IPS-18a (cell line): ENCODE data around the gene NEB.

Source experiments
- H3K27ac ChIP-seq: one replicate; pipeline ENCODE4 v1.5.1; 2013; ENCODE audit warnings: low read length
- H3K27me3 ChIP-seq: one replicate; pipeline ENCODE4 v1.6.1; 2013; ENCODE audit warnings: mild to moderate bottlenecking, low read length; ENCODE audit not compliant: control insufficient read depth, insufficient read depth
- H3K36me3 ChIP-seq: one replicate; pipeline ENCODE4 v1.6.1; 2013; ENCODE audit warnings: low read depth, low read length; ENCODE audit not compliant: control insufficient read depth
- H3K4me1 ChIP-seq: one replicate; pipeline ENCODE4 v1.6.1; 2013; ENCODE audit warnings: low read depth, low read length; ENCODE audit not compliant: control insufficient read depth
- H3K4me3 ChIP-seq: one replicate; pipeline ENCODE4 v1.5.1; 2013; ENCODE audit warnings: low read length
- H3K9ac ChIP-seq: one replicate; pipeline ENCODE4 v1.6.1; 2013; ENCODE audit warnings: mild to moderate bottlenecking, low read length, moderate library complexity
- H3K9me3 ChIP-seq: one replicate; pipeline ENCODE4 v1.6.1; 2013; ENCODE audit warnings: low read depth, low read length; ENCODE audit not compliant: control insufficient read depth

Gene NEB

GRCh38 chr2:151733771-151734672 is at the start of gene NEB:
NEB (minus strand) TSS chr2:151734476; CDS start chr2:151733156, 1,320 bp downstream.
- H3K4me1 ChIP-seq: peaks cover 33% of the 10 kb centered on the region
- no peak within 1 kb of the TSS for H3K4me3 ChIP-seq
- H3K9me3 ChIP-seq: no peaks in the 10 kb centered on the region
- no peaks in the 10 kb centered on the region for H3K36me3 ChIP-seq
- no peak within 1 kb of the TSS for H3K9ac ChIP-seq
- no peak within 1 kb of the TSS for H3K27ac ChIP-seq
- H3K27me3 ChIP-seq: no peaks in the 10 kb centered on the region

- Histone ChIP-seq H3K9me3 (no peaks in the 10 kb centered on the region), H3K36me3 (no peaks in the 10 kb centered on the region), H3K4me3 (no peak overlapping the region), H3K9ac (no peak overlapping the region), H3K27me3 (no peaks in the 10 kb centered on the region), H3K4me1 (peaks cover 4% of the 10 kb centered on the region), H3K27ac (no peak overlapping the region)
Measured at GRCh38 chr2:151783133-151783520, 48.9 kb upstream of the NEB start.

GRCh38 chr2:151782378-151783132 is 48.3 kb upstream of the NEB start:
- Histone ChIP-seq H3K9ac (no peak overlapping the region), H3K4me1 (peaks cover 4% of the 10 kb centered on the region), H3K9me3 (no peaks in the 10 kb centered on the region), H3K4me3 (no peak overlapping the region), H3K27ac (no peak overlapping the region), H3K27me3 (no peaks in the 10 kb centered on the region), H3K36me3 (no peaks in the 10 kb centered on the region)

- Histone ChIP-seq H3K9me3 (no peaks in the 10 kb centered on the region), H3K9ac (no peak overlapping the region), H3K36me3 (no peaks in the 10 kb centered on the region), H3K27me3 (no peaks in the 10 kb centered on the region), H3K4me1 (peaks cover 4% of the 10 kb centered on the region), H3K27ac (no peak overlapping the region), H3K4me3 (no peak overlapping the region)
Measured at GRCh38 chr2:151781642-151782041, 47.4 kb upstream of the NEB start.

GRCh38 chr2:151780938-151781337 is 46.7 kb upstream of the NEB start:
- Histone ChIP-seq H3K4me1 (no peaks in the 10 kb centered on the region), H3K27me3 (no peaks in the 10 kb centered on the region), H3K36me3 (no peaks in the 10 kb centered on the region), H3K27ac (no peak overlapping the region), H3K9ac (no peak overlapping the region), H3K9me3 (no peaks in the 10 kb centered on the region), H3K4me3 (no peak overlapping the region)

- H3K27ac ChIP-seq: no peak overlapping the region
- H3K27me3 ChIP-seq: no peaks in the 10 kb centered on the region
- H3K4me1 ChIP-seq: no peaks in the 10 kb centered on the region
- no peak overlapping the region for H3K9ac ChIP-seq
- no peaks in the 10 kb centered on the region for H3K36me3 ChIP-seq
- H3K4me3 ChIP-seq: no peak overlapping the region
- no peaks in the 10 kb centered on the region for H3K9me3 ChIP-seq
Measured at GRCh38 chr2:151777935-151778334, 43.7 kb upstream of the NEB start.

- H3K4me1 ChIP-seq: no peaks in the 10 kb centered on the region
- no peaks in the 10 kb centered on the region for H3K9me3 ChIP-seq
- no peaks in the 10 kb centered on the region for H3K36me3 ChIP-seq
- H3K4me3 ChIP-seq: no peak overlapping the region
- H3K9ac ChIP-seq: no peak overlapping the region
- no peak overlapping the region for H3K27ac ChIP-seq
- no peaks in the 10 kb centered on the region for H3K27me3 ChIP-seq
Measured at GRCh38 chr2:151777487-151777886, 43.2 kb upstream of the NEB start.

GRCh38 chr2:151776367-151776766 is 42.1 kb upstream of the NEB start:
- Histone ChIP-seq H3K9me3 (no peaks in the 10 kb centered on the region), H3K4me1 (no peaks in the 10 kb centered on the region), H3K9ac (no peak overlapping the region), H3K27me3 (no peaks in the 10 kb centered on the region), H3K27ac (no peak overlapping the region), H3K36me3 (no peaks in the 10 kb centered on the region), H3K4me3 (no peak overlapping the region)

GRCh38 chr2:151775057-151775740 is 40.9 kb upstream of the NEB start:
- Histone ChIP-seq H3K36me3 (no peaks in the 10 kb centered on the region), H3K27me3 (no peaks in the 10 kb centered on the region), H3K4me3 (no peak overlapping the region), H3K9me3 (no peaks in the 10 kb centered on the region), H3K4me1 (no peaks in the 10 kb centered on the region), H3K27ac (no peak overlapping the region), H3K9ac (no peak overlapping the region)

- H3K9me3 ChIP-seq: no peaks in the 10 kb centered on the region
- no peak overlapping the region for H3K27ac ChIP-seq
- no peaks in the 10 kb centered on the region for H3K4me1 ChIP-seq
- H3K27me3 ChIP-seq: no peaks in the 10 kb centered on the region
- no peak overlapping the region for H3K4me3 ChIP-seq
- no peak overlapping the region for H3K9ac ChIP-seq
- H3K36me3 ChIP-seq: no peaks in the 10 kb centered on the region
Measured at GRCh38 chr2:151774506-151774905, 40.2 kb upstream of the NEB start.

GRCh38 chr2:151771599-151772358 is 37.5 kb upstream of the NEB start:
- no peak overlapping the region for H3K9ac ChIP-seq
- H3K4me1 ChIP-seq: no peaks in the 10 kb centered on the region
- H3K27ac ChIP-seq: no peak overlapping the region
- no peaks in the 10 kb centered on the region for H3K27me3 ChIP-seq
- H3K36me3 ChIP-seq: no peaks in the 10 kb centered on the region
- H3K9me3 ChIP-seq: no peaks in the 10 kb centered on the region
- H3K4me3 ChIP-seq: no peak overlapping the region
